ENCODE results near the gene SNRNP25. TPM values are rescaled to one million over a fixed set of nuclear protein-coding genes. Genes with fewer than 3 reads are reported as not detected.
"Not testable (repeated sequence)": the region's sequence is repeated elsewhere in the genome, so short reads cannot be mapped to it uniquely, and the experiment has no call there.

Gene SNRNP25
- total and polyA plus RNA-seq, 4 experiments from 2014 or later = 10.0 to 20.1 (median 11.3) TPM

GRCh38 chr16:42691-43090, 10.9 kb upstream of the SNRNP25 start:
- H3K9me3 ChIP-seq (ENCODE audit: control insufficient read depth in 1 of 2, low read length in 2 of 2) = no peaks in the 10 kb centered on the region
- DNase-seq = no peak
- Mint-ChIP-seq H3K27ac (peak overlapping the region in 3 of 7 donors; percentile 32 to 77 (median 65)), H3K27me3 (no peaks in the 10 kb centered on the region), H3K4me1 (peaks cover 34 to 47% (median 40%) of the 10 kb centered on the region in 4 donors), H3K9me3 (no peaks in the 10 kb centered on the region), H3K4me3 (peak overlapping the region in 1 of 8 donors; percentile 17), H3K36me3 (peaks cover 46 to 49% of the 10 kb centered on the region in 2 donors)
- POLR2A ChIA-PET (ENCODE audit: partially characterized antibody) = no interaction called here
- intact Hi-C loops (cut with micrococcal nuclease) = no loop called here
- no peak overlapping the region for H3K27ac ChIP-seq (ENCODE audit: low read depth, low read length)
- H3K4me3 ChIP-seq (ENCODE audit: low read length in 2 of 2) = no peak overlapping the region
- peaks cover 30% of the 10 kb centered on the region for H3K4me1 ChIP-seq (ENCODE audit: insufficient read depth, low read length)
- no peaks in the 10 kb centered on the region for H3K27me3 ChIP-seq (ENCODE audit: insufficient read depth, low read length)
- H3K36me3 ChIP-seq (ENCODE audit: insufficient read depth, low read length) = peaks cover 27% of the 10 kb centered on the region
- CTCF ChIA-PET (ENCODE audit: partially characterized antibody) = no interaction called here

- H3K36me3 ChIP-seq (ENCODE audit: insufficient read depth, low read length) = peaks cover 29% of the 10 kb centered on the region
- POLR2A ChIA-PET (ENCODE audit: partially characterized antibody) = no interaction called here
These were observed 10.3 kb upstream of the SNRNP25 start for GRCh38 chr16:43294-43693.

GRCh38 chr16:44655-45054, 9.0 kb upstream of the SNRNP25 start:
- POLR2A ChIA-PET (ENCODE audit: partially characterized antibody) = interaction anchor here (1.5 kb wide), 1 partner anchor 8 kb away, joined by 4 read pairs; the partner anchor contains the start of genes POLR3K and SNRNP25
- no peak for DNase-seq
- Mint-ChIP-seq H3K9me3 (no peaks in the 10 kb centered on the region), H3K4me1 (peaks cover 24 to 32% (median 26%) of the 10 kb centered on the region in 4 donors), H3K27me3 (no peaks in the 10 kb centered on the region), H3K27ac (peak overlapping the region in 1 of 7 donors; percentile 60), H3K4me3 (no peak overlapping the region), H3K36me3 (peaks cover 50 to 54% of the 10 kb centered on the region in 2 donors)
- peaks cover 14% of the 10 kb centered on the region for H3K4me1 ChIP-seq (ENCODE audit: insufficient read depth, low read length)
- peaks cover 30% of the 10 kb centered on the region for H3K36me3 ChIP-seq (ENCODE audit: insufficient read depth, low read length)
- CTCF ChIA-PET (ENCODE audit: partially characterized antibody) = interaction anchor here (0.7 to 1.6 kb wide), 2 partner anchors 9 to 52 kb away, joined by 5 to 6 read pairs; partner anchors contain the start of genes POLR3K and SNRNP25
- no peak overlapping the region for H3K4me3 ChIP-seq (ENCODE audit: low read length in 2 of 2)
- H3K27ac ChIP-seq (ENCODE audit: low read depth, low read length) = no peak overlapping the region
- intact Hi-C loops (cut with micrococcal nuclease) = no loop called here
- no peaks in the 10 kb centered on the region for H3K9me3 ChIP-seq (ENCODE audit: control insufficient read depth in 1 of 2, low read length in 2 of 2)
- H3K27me3 ChIP-seq (ENCODE audit: insufficient read depth, low read length) = no peaks in the 10 kb centered on the region

More at GRCh38 chr16:43294-43693, 10.3 kb upstream of the SNRNP25 start:
- intact Hi-C loops (cut with micrococcal nuclease) = no loop called here
- Mint-ChIP-seq H3K36me3 (peaks cover 49 to 53% of the 10 kb centered on the region in 2 donors), H3K4me3 (no peak overlapping the region), H3K4me1 (peaks cover 33 to 43% (median 38%) of the 10 kb centered on the region in 4 donors), H3K9me3 (no peaks in the 10 kb centered on the region), H3K27me3 (no peaks in the 10 kb centered on the region), H3K27ac (peak overlapping the region in 2 of 7 donors; percentile 25 to 32)
- CTCF ChIA-PET (ENCODE audit: partially characterized antibody) = no interaction called here
- Histone ChIP-seq H3K4me1 (ENCODE audit: insufficient read depth, low read length) (peaks cover 27% of the 10 kb centered on the region), H3K9me3 (ENCODE audit: control insufficient read depth in 1 of 2, low read length in 2 of 2) (no peaks in the 10 kb centered on the region), H3K27me3 (ENCODE audit: insufficient read depth, low read length) (no peaks in the 10 kb centered on the region), H3K4me3 (ENCODE audit: low read length in 2 of 2) (no peak overlapping the region), H3K27ac (ENCODE audit: low read depth, low read length) (no peak overlapping the region)
- DNase-seq = no peak

GRCh38 chr16:45454-45853, 8.2 kb upstream of the SNRNP25 start:
- no peak for DNase-seq
- Mint-ChIP-seq H3K27me3 (no peaks in the 10 kb centered on the region), H3K4me3 (no peak overlapping the region), H3K36me3 (peaks cover 53 to 58% of the 10 kb centered on the region in 2 donors), H3K9me3 (no peaks in the 10 kb centered on the region), H3K4me1 (peaks cover 21 to 36% (median 30%) of the 10 kb centered on the region in 4 donors), H3K27ac (no peak overlapping the region)
- no peaks in the 10 kb centered on the region for H3K27me3 ChIP-seq (ENCODE audit: insufficient read depth, low read length)
- intact Hi-C loops (cut with micrococcal nuclease) = no loop called here
- CTCF ChIA-PET (ENCODE audit: partially characterized antibody) = interaction anchor here (1.6 kb wide), 1 partner anchor 51 kb away, joined by 5 read pairs; no protein-coding TSS in a partner anchor
- H3K27ac ChIP-seq (ENCODE audit: low read depth, low read length) = no peak overlapping the region
- no peak overlapping the region for H3K4me3 ChIP-seq (ENCODE audit: low read length in 2 of 2)
- H3K36me3 ChIP-seq (ENCODE audit: insufficient read depth, low read length) = peaks cover 30% of the 10 kb centered on the region
- H3K4me1 ChIP-seq (ENCODE audit: insufficient read depth, low read length) = peaks cover 14% of the 10 kb centered on the region
- no peaks in the 10 kb centered on the region for H3K9me3 ChIP-seq (ENCODE audit: control insufficient read depth in 1 of 2, low read length in 2 of 2)
- POLR2A ChIA-PET (ENCODE audit: partially characterized antibody) = interaction anchor here (1.5 kb wide), 1 partner anchor 8 kb away, joined by 4 read pairs; the partner anchor contains the start of genes POLR3K and SNRNP25

GRCh38 chr16:46510-46909, 7.1 kb upstream of the SNRNP25 start:
- peaks cover 26 to 40% (median 36%) of the 10 kb centered on the region in 4 donors for H3K4me1 Mint-ChIP-seq
- H3K9me3 ChIP-seq (ENCODE audit: control insufficient read depth in 1 of 2, low read length in 2 of 2); CTCF ChIA-PET (ENCODE audit: partially characterized antibody); DNase-seq; H3K27ac Mint-ChIP-seq; H3K4me3 Mint-ChIP-seq; H3K4me3 ChIP-seq (ENCODE audit: low read length in 2 of 2); H3K27me3 ChIP-seq (ENCODE audit: insufficient read depth, low read length); H3K9me3 Mint-ChIP-seq; H3K27me3 Mint-ChIP-seq; intact Hi-C loops (cut with micrococcal nuclease); H3K27ac ChIP-seq (ENCODE audit: low read depth, low read length); POLR2A ChIA-PET (ENCODE audit: partially characterized antibody): not testable (repeated sequence)
- peaks cover 36% of the 10 kb centered on the region for H3K36me3 ChIP-seq (ENCODE audit: insufficient read depth, low read length)
- H3K4me1 ChIP-seq (ENCODE audit: insufficient read depth, low read length) = peaks cover 21% of the 10 kb centered on the region
- H3K36me3 Mint-ChIP-seq = peaks cover 59 to 68% of the 10 kb centered on the region in 2 donors

- no peak overlapping the region for H3K4me3 Mint-ChIP-seq
- ChIA-PET POLR2A (ENCODE audit: partially characterized antibody) (no interaction called here), CTCF (ENCODE audit: partially characterized antibody) (no interaction called here)
- H3K9me3 ChIP-seq (ENCODE audit: control insufficient read depth in 1 of 2, low read length in 2 of 2) = no peaks in the 10 kb centered on the region
- DNase-seq = no peak
- intact Hi-C loops (cut with micrococcal nuclease) = no loop called here
- peaks cover 54 to 62% of the 10 kb centered on the region in 2 donors for H3K36me3 Mint-ChIP-seq
- H3K27ac Mint-ChIP-seq = no peak overlapping the region
- peaks cover 24 to 40% (median 34%) of the 10 kb centered on the region in 4 donors for H3K4me1 Mint-ChIP-seq
- no peaks in the 10 kb centered on the region for H3K27me3 Mint-ChIP-seq
- peaks cover 24% of the 10 kb centered on the region for H3K4me1 ChIP-seq (ENCODE audit: insufficient read depth, low read length)
- H3K27me3 ChIP-seq (ENCODE audit: insufficient read depth, low read length) = no peaks in the 10 kb centered on the region
- H3K9me3 Mint-ChIP-seq = no peaks in the 10 kb centered on the region
- peaks cover 36% of the 10 kb centered on the region for H3K36me3 ChIP-seq (ENCODE audit: insufficient read depth, low read length)
- no peak overlapping the region for H3K4me3 ChIP-seq (ENCODE audit: low read length in 2 of 2)
- H3K27ac ChIP-seq (ENCODE audit: low read depth, low read length) = no peak overlapping the region
These were observed 6.4 kb upstream of the SNRNP25 start for GRCh38 chr16:47234-47633.

GRCh38 chr16:50769-51591, 2.6 kb upstream of the SNRNP25 start:
- Histone ChIP-seq H3K4me3 (ENCODE audit: low read length in 2 of 2) (no peak overlapping the region), H3K4me1 (ENCODE audit: insufficient read depth, low read length) (peaks cover 29% of the 10 kb centered on the region), H3K36me3 (ENCODE audit: insufficient read depth, low read length) (peaks cover 19% of the 10 kb centered on the region), H3K27me3 (ENCODE audit: insufficient read depth, low read length) (no peaks in the 10 kb centered on the region), H3K27ac (ENCODE audit: low read depth, low read length) (no peak overlapping the region), H3K9me3 (ENCODE audit: control insufficient read depth in 1 of 2, low read length in 2 of 2) (no peaks in the 10 kb centered on the region)
- H3K4me3 Mint-ChIP-seq = peak overlapping the region; percentile 36 to 71 (median 60)
- intact Hi-C loops (cut with micrococcal nuclease) = no loop called here
- H3K4me1 Mint-ChIP-seq = peaks cover 20 to 46% (median 31%) of the 10 kb centered on the region in 4 donors
- H3K36me3 Mint-ChIP-seq = peaks cover 21 to 39% of the 10 kb centered on the region in 2 donors
- peak overlapping the region in 1 of 7 donors; percentile 51 for H3K27ac Mint-ChIP-seq
- H3K27me3 Mint-ChIP-seq = no peaks in the 10 kb centered on the region
- ChIA-PET POLR2A (ENCODE audit: partially characterized antibody) (no interaction called here), CTCF (ENCODE audit: partially characterized antibody) (interaction anchor here (0.7 kb wide), 1 partner anchor 319 kb away, joined by 3 read pairs; the partner anchor contains the start of gene MRPL28)
- DNase-seq = no peak
- H3K9me3 Mint-ChIP-seq = no peaks in the 10 kb centered on the region

Measured in CD4-positive, alpha-beta memory T cell (primary cell).